Calu3 (cell line): Measurements from ENCODE around the gene CCSER1. TPM values are rescaled to one million over a fixed set of nuclear protein-coding genes. Genes with fewer than 3 reads are reported as not detected.
"Not testable (repeated sequence)": the region's sequence is repeated elsewhere in the genome, so short reads cannot be mapped to it uniquely, and the experiment has no call there.

Experiments used
- BruUV-seq: library from RNA; stranded (reverse); fragments of 400-500 nt; replicated peaks from 2 replicates; lab custom pipeline; 2021; lab: Mats Ljungman, UMichigan
- CTCF ChIA-PET: fragments of 300-600 bp; sonication (Branson Sonifier 250); formaldehyde crosslinking; loops from one replicate; lab custom pipeline; 2022; ENCODE audit warnings: antibody characterized with exemption; lab: Charles Lee
- DNase-seq: peaks from one replicate; pipeline ENCODE4 v3.0.0; 2022
- H3K27ac Mint-ChIP-seq: one replicate; pipeline ENCODE4 v1.8.0; 2022; ENCODE audit warnings: mixed read lengths; ENCODE audit not compliant: unreplicated experiment
- H3K27me3 Mint-ChIP-seq: one replicate; pipeline ENCODE4 v1.8.0; 2022; ENCODE audit warnings: mixed read lengths; ENCODE audit not compliant: unreplicated experiment
- H3K36me3 Mint-ChIP-seq: one replicate; pipeline ENCODE4 v1.8.0; 2022; ENCODE audit warnings: mild to moderate bottlenecking, moderate library complexity, mixed read lengths; ENCODE audit not compliant: insufficient read depth, unreplicated experiment
- H3K4me1 Mint-ChIP-seq: one replicate; pipeline ENCODE4 v1.8.0; 2022; ENCODE audit warnings: mild to moderate bottlenecking, low read depth, mixed read lengths; ENCODE audit not compliant: unreplicated experiment
- H3K4me3 Mint-ChIP-seq: one replicate; pipeline ENCODE4 v1.8.0; 2022; ENCODE audit warnings: mild to moderate bottlenecking, low read depth, moderate library complexity, mixed read lengths; ENCODE audit not compliant: unreplicated experiment
- H3K9me3 Mint-ChIP-seq: one replicate; pipeline ENCODE4 v1.8.0; 2022; ENCODE audit warnings: low read depth, mixed read lengths; ENCODE audit not compliant: unreplicated experiment
- CTCF ChIP-seq: fragments of 200-600 bp; IDR thresholded peaks from one replicate; pipeline ENCODE4 v1.8.0; 2022; ENCODE audit warnings: antibody characterized with exemption; ENCODE audit not compliant: unreplicated experiment
- intact Hi-C: fragments of 100-400 bp; cut with micrococcal nuclease; formaldehyde crosslinking; loops from one replicate; pipeline ENCODE4 v1.10.0; 2022; ENCODE audit not compliant: unreplicated experiment
- total RNA-seq: library from RNA; stranded (reverse); gene quantifications from 2 replicates; pipeline ENCODE4 v1.2.3, GENCODE V29; 2022

CCSER1 gene
- total RNA-seq, 1 experiment from 2014 or later = 6.2 TPM

GRCh38 chr4:90357117-90357710 is 230.0 kb downstream of the CCSER1 start:
- H3K27ac Mint-ChIP-seq = no peak overlapping the region
- no peaks in the 10 kb centered on the region for H3K4me1 Mint-ChIP-seq
- CTCF ChIA-PET = no interaction called here
- no TSS peak for BruUV-seq
- no peak for DNase-seq
- H3K9me3 Mint-ChIP-seq = no peaks in the 10 kb centered on the region
- H3K4me3 Mint-ChIP-seq = no peak overlapping the region
- H3K27me3 Mint-ChIP-seq = no peaks in the 10 kb centered on the region
- H3K36me3 Mint-ChIP-seq = no peaks in the 10 kb centered on the region
- peak; percentile 42 for TF ChIP-seq CTCF
- intact Hi-C loops = loop anchor here (2.0 to 5.0 kb wide), 2 partner anchors 760 to 1145 kb away; no protein-coding TSS in a partner anchor

GRCh38 chr4:90375081-90375480 is 247.9 kb downstream of the CCSER1 start:
- no TSS peak for BruUV-seq
- DNase-seq = no peak
- intact Hi-C loops = no loop called here
- H3K4me1 Mint-ChIP-seq = no peaks in the 10 kb centered on the region
- no peaks in the 10 kb centered on the region for H3K27me3 Mint-ChIP-seq
- no peak overlapping the region for H3K4me3 Mint-ChIP-seq
- no peaks in the 10 kb centered on the region for H3K36me3 Mint-ChIP-seq
- no peak for TF ChIP-seq CTCF
- CTCF ChIA-PET = no interaction called here
- no peak overlapping the region for H3K27ac Mint-ChIP-seq
- H3K9me3 Mint-ChIP-seq = no peaks in the 10 kb centered on the region

GRCh38 chr4:90393215-90393614 is 266.0 kb downstream of the CCSER1 start:
- BruUV-seq = no TSS peak
- H3K4me1 Mint-ChIP-seq = no peaks in the 10 kb centered on the region
- DNase-seq = no peak
- H3K36me3 Mint-ChIP-seq = no peaks in the 10 kb centered on the region
- CTCF ChIA-PET = no interaction called here
- H3K27me3 Mint-ChIP-seq = no peaks in the 10 kb centered on the region
- H3K9me3 Mint-ChIP-seq = no peaks in the 10 kb centered on the region
- H3K4me3 Mint-ChIP-seq = no peak overlapping the region
- no peak overlapping the region for H3K27ac Mint-ChIP-seq
- no peak for TF ChIP-seq CTCF
- intact Hi-C loops = no loop called here

- intact Hi-C loops = no loop called here
- Mint-ChIP-seq H3K27me3 (no peaks in the 10 kb centered on the region), H3K36me3 (no peaks in the 10 kb centered on the region), H3K4me3 (no peak overlapping the region), H3K4me1 (no peaks in the 10 kb centered on the region), H3K27ac (no peak overlapping the region), H3K9me3 (peaks cover 2% of the 10 kb centered on the region)
- CTCF ChIA-PET = no interaction called here
- TF ChIP-seq CTCF = no peak
- no peak for DNase-seq
- BruUV-seq = no TSS peak
Observed at GRCh38 chr4:90403781-90404180, 276.6 kb downstream of the CCSER1 start.

- H3K4me1 Mint-ChIP-seq, H3K27ac Mint-ChIP-seq, H3K4me3 Mint-ChIP-seq, BruUV-seq, DNase-seq, intact Hi-C loops, H3K9me3 Mint-ChIP-seq, H3K36me3 Mint-ChIP-seq, CTCF ChIA-PET, H3K27me3 Mint-ChIP-seq: not testable (repeated sequence)
Observed at GRCh38 chr4:90407897-90408296, 280.7 kb downstream of the CCSER1 start.

- intact Hi-C loops, H3K36me3 Mint-ChIP-seq, CTCF ChIA-PET, H3K9me3 Mint-ChIP-seq, DNase-seq, H3K27me3 Mint-ChIP-seq, BruUV-seq, H3K27ac Mint-ChIP-seq, H3K4me3 Mint-ChIP-seq, H3K4me1 Mint-ChIP-seq: not testable (repeated sequence)
Observed at GRCh38 chr4:90412786-90413185, 285.6 kb downstream of the CCSER1 start.
